Liver (tissue), 9 donors: ENCODE measurements around the gene DHRS1. TPM values are rescaled to one million over a fixed set of nuclear protein-coding genes. Genes with fewer than 3 reads are reported as not detected.

Experiments
- DNase-seq: peaks from one replicate; pipeline ENCODE4 v3.0.0-alpha.2; 2017; ENCODE audit warnings: low spot score
- H3K27ac ChIP-seq, 2 donors: one replicate each; pipeline ENCODE4 v1.7.0; 2013; ENCODE audit warnings: inconsistent platforms in 2 of 2, low read length in 2 of 2, control low read depth in 1 of 2, low read depth in 1 of 2, mild to moderate bottlenecking in 1 of 2
- H3K27me3 ChIP-seq, 4 donors: one replicate each; pipeline versions ENCODE4 v1.6.1 to v1.7.0; 2013; ENCODE audit warnings: low read length in 3 of 4, inconsistent platforms in 1 of 4, mild to moderate bottlenecking in 1 of 4, moderate library complexity in 1 of 4; ENCODE audit not compliant: control insufficient read depth in 4 of 4, insufficient read depth in 4 of 4
- H3K36me3 ChIP-seq, 4 donors: one replicate each; pipeline versions ENCODE4 v1.6.1 to v1.7.0; 2013; ENCODE audit warnings: low read length in 3 of 4, mild to moderate bottlenecking in 3 of 4, low read depth in 1 of 4, moderate library complexity in 1 of 4; ENCODE audit not compliant: control insufficient read depth in 4 of 4, insufficient read depth in 3 of 4
- H3K4me1 ChIP-seq, 4 donors: one replicate each; pipeline versions ENCODE4 v1.6.1 to v1.7.0; 2013; ENCODE audit warnings: low read length in 3 of 4, mild to moderate bottlenecking in 3 of 4, moderate library complexity in 1 of 4; ENCODE audit not compliant: control insufficient read depth in 4 of 4, insufficient read depth in 4 of 4
- H3K4me3 ChIP-seq, 3 donors: one replicate each; pipeline versions ENCODE4 v1.6.1 to v1.7.0; 2013; ENCODE audit warnings: low read length in 3 of 3, control low read depth in 1 of 3, low read depth in 1 of 3, mild to moderate bottlenecking in 1 of 3
- H3K9ac ChIP-seq, 2 donors: one replicate each; pipeline ENCODE4 v1.7.0; 2013; ENCODE audit warnings: low read length in 2 of 2, mild to moderate bottlenecking in 2 of 2, moderate library complexity in 2 of 2, control low read depth in 1 of 2, low read depth in 1 of 2
- H3K9me3 ChIP-seq, 4 donors: one replicate each; pipeline versions ENCODE4 v1.6.1 to v1.7.0; 2013; ENCODE audit warnings: low read length in 3 of 4; ENCODE audit not compliant: control insufficient read depth in 4 of 4
- EGR1 ChIP-seq, 2 donors: IDR thresholded peaks; 2 replicates each; pipeline ENCODE4 v1.6.1; 2016 to 2018; ENCODE audit warnings: antibody characterized with exemption in 2 of 2, low read depth in 2 of 2
- FOXA1 ChIP-seq: IDR thresholded peaks from 2 replicates; pipeline ENCODE4 v1.6.1; 2016; ENCODE audit warnings: antibody characterized with exemption
- FOXA2 ChIP-seq: IDR thresholded peaks from 2 replicates; pipeline ENCODE4 v1.6.1; 2016; ENCODE audit warnings: antibody characterized with exemption
- GABPA ChIP-seq, 2 donors: IDR thresholded peaks in 1 of 2; conservative IDR thresholded peaks in 1 of 2; 2 replicates each; pipeline ENCODE4 v1.6.1; 2016; ENCODE audit warnings: antibody characterized with exemption in 2 of 2, mild to moderate bottlenecking in 1 of 2, moderate library complexity in 1 of 2
- HNF4A ChIP-seq, 2 donors: conservative IDR thresholded peaks; 2 replicates each; pipeline ENCODE4 v1.6.1; 2016; ENCODE audit warnings: antibody characterized with exemption in 2 of 2, mild to moderate bottlenecking in 2 of 2
- HNF4G ChIP-seq: IDR thresholded peaks from 2 replicates; pipeline ENCODE4 v1.6.1; 2016; ENCODE audit warnings: antibody characterized with exemption
- JUND ChIP-seq, 2 donors: IDR thresholded peaks; 2 replicates each; pipeline ENCODE4 v1.6.1; 2016; ENCODE audit warnings: antibody characterized with exemption in 2 of 2
- MAX ChIP-seq: IDR thresholded peaks from 2 replicates; pipeline ENCODE4 v1.6.1; 2016; ENCODE audit warnings: antibody characterized with exemption
- NR2F2 ChIP-seq: IDR thresholded peaks from 2 replicates; pipeline ENCODE4 v1.6.1; 2016; ENCODE audit warnings: antibody characterized with exemption
- RAD21 ChIP-seq, 2 donors: IDR thresholded peaks; 2 replicates each; pipeline ENCODE4 v1.6.1; 2016; ENCODE audit warnings: antibody characterized with exemption in 2 of 2, mild to moderate bottlenecking in 2 of 2
- RXRA ChIP-seq, 2 donors: IDR thresholded peaks; 2 replicates each; pipeline ENCODE4 v1.6.1; 2017 to 2018; ENCODE audit warnings: antibody characterized with exemption in 2 of 2, mild to moderate bottlenecking in 1 of 2
- SP1 ChIP-seq: IDR thresholded peaks from 2 replicates; pipeline ENCODE4 v1.6.1; 2018; ENCODE audit warnings: antibody characterized with exemption, mild to moderate bottlenecking
- TAF1 ChIP-seq: conservative IDR thresholded peaks from 2 replicates; pipeline ENCODE4 v1.6.1; 2016; ENCODE audit warnings: antibody characterized with exemption, mild to moderate bottlenecking
- YY1 ChIP-seq: IDR thresholded peaks from 2 replicates; pipeline ENCODE4 v1.6.1; 2016; ENCODE audit warnings: antibody characterized with exemption, mild to moderate bottlenecking
- ZBTB33 ChIP-seq: IDR thresholded peaks from 2 replicates; pipeline ENCODE4 v1.6.1; 2016; ENCODE audit warnings: antibody characterized with exemption
- WGBS: extraction: QIAGEN DNeasy Blood & Tissue Kit; methylation state at CpG from one replicate; pipeline ENCODE4 v1.1.7; 2013; 5-methylcytosine and 5-hydroxymethylcytosine counted together
- polyA plus RNA-seq, 2 donors: library from polyadenylated mRNA; stranded (reverse) in 1 of 2; unstranded in 1 of 2; fragments of 200-250 nt in 1 of 2; fragments of >200 nt in 1 of 2; fragmentation: Nextera tagmentation in 1 of 2; extraction: Ambion mirVana in 1 of 2; gene quantifications; one replicate each; pipeline versions ENCODE4 v1.2.1 to v1.2.3, GENCODE V29; 2013 to 2015
- total RNA-seq, 2 donors: library from RNA; depleted of rRNA; stranded (reverse); fragments of >200 nt; gene quantifications; one replicate each; pipeline ENCODE4 v1.2.3, GENCODE V29; 2014
- TF ChIP-seq, protein P1 (sequence below): IDR thresholded peaks from 2 replicates; pipeline ENCODE4 v1.6.1; 2016; ENCODE audit warnings: antibody characterized with exemption
- TF ChIP-seq, protein P2 (sequence below): IDR thresholded peaks from 2 replicates; pipeline ENCODE4 v1.6.1; 2016; ENCODE audit warnings: antibody characterized with exemption, mild to moderate bottlenecking
- TF ChIP-seq, protein P3 (sequence below): fragments of 150-350 bp; IDR thresholded peaks from 2 replicates; pipeline ENCODE4 v1.5.1; 2017; ENCODE audit warnings: improper control_type of control experiment, low read depth, low read length; ENCODE audit not compliant: missing input control
- donor health status: healthy.
- donor health status: healthy.
- donor health status: healthy.
- donor health status: healthy.
- donor health status: healthy.

DHRS1 gene
- total and polyA plus RNA-seq, 4 donors = 30.3 to 84.9 (median 50.2) TPM

DNA sequence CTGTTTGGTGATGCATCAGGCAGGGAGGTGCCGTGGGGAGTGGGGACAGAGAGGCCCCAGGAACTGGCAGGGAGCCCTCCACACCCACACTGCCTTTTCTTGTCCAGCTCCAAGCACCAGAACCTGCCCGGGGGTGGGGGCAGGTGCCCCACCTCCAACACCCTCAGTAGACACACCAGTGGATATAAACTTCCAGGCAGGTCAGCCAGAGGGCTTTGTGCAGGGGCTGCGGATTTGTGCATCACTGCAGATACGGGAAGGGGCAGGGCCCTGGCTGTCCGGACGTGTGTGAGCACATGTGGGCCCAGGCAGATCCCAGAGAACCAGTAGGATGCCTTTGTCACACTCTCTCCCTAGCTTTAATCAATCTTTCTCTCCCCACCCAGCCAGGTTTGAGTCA is 35.3 kb downstream of the DHRS1 start:
- DNase-seq = no peak
- TF ChIP-seq HNF4G (no peak), JUND (IDR thresholded peaks at IDR 0.05) (no peak), NR2F2 (no peak), ZBTB33 (no peak), RAD21 (IDR thresholded peaks at IDR 0.05) (no peak), EGR1 (IDR thresholded peaks at IDR 0.05; ENCODE audit: low read depth in 2 of 2) (no peak), YY1 (no peak), FOXA1 (no peak), HNF4A (conservative IDR thresholded peaks at IDR 0.05) (no peak), TAF1 (no peak), FOXA2 (no peak), RXRA (IDR thresholded peaks at IDR 0.05) (no peak), GABPA (IDR thresholded peaks at IDR 0.05 in 1 of 2, conservative IDR thresholded peaks at IDR 0.05 in 1 of 2) (no peak), MAX (no peak), SP1 (no peak)
- TF ChIP-seq, protein P1, sequence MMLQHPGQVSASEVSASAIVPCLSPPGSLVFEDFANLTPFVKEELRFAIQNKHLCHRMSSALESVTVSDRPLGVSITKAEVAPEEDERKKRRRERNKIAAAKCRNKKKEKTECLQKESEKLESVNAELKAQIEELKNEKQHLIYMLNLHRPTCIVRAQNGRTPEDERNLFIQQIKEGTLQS = no peak
- TF ChIP-seq, protein P2, sequence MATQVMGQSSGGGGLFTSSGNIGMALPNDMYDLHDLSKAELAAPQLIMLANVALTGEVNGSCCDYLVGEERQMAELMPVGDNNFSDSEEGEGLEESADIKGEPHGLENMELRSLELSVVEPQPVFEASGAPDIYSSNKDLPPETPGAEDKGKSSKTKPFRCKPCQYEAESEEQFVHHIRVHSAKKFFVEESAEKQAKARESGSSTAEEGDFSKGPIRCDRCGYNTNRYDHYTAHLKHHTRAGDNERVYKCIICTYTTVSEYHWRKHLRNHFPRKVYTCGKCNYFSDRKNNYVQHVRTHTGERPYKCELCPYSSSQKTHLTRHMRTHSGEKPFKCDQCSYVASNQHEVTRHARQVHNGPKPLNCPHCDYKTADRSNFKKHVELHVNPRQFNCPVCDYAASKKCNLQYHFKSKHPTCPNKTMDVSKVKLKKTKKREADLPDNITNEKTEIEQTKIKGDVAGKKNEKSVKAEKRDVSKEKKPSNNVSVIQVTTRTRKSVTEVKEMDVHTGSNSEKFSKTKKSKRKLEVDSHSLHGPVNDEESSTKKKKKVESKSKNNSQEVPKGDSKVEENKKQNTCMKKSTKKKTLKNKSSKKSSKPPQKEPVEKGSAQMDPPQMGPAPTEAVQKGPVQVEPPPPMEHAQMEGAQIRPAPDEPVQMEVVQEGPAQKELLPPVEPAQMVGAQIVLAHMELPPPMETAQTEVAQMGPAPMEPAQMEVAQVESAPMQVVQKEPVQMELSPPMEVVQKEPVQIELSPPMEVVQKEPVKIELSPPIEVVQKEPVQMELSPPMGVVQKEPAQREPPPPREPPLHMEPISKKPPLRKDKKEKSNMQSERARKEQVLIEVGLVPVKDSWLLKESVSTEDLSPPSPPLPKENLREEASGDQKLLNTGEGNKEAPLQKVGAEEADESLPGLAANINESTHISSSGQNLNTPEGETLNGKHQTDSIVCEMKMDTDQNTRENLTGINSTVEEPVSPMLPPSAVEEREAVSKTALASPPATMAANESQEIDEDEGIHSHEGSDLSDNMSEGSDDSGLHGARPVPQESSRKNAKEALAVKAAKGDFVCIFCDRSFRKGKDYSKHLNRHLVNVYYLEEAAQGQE = no peak
- TF ChIP-seq, protein P3, sequence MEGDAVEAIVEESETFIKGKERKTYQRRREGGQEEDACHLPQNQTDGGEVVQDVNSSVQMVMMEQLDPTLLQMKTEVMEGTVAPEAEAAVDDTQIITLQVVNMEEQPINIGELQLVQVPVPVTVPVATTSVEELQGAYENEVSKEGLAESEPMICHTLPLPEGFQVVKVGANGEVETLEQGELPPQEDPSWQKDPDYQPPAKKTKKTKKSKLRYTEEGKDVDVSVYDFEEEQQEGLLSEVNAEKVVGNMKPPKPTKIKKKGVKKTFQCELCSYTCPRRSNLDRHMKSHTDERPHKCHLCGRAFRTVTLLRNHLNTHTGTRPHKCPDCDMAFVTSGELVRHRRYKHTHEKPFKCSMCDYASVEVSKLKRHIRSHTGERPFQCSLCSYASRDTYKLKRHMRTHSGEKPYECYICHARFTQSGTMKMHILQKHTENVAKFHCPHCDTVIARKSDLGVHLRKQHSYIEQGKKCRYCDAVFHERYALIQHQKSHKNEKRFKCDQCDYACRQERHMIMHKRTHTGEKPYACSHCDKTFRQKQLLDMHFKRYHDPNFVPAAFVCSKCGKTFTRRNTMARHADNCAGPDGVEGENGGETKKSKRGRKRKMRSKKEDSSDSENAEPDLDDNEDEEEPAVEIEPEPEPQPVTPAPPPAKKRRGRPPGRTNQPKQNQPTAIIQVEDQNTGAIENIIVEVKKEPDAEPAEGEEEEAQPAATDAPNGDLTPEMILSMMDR = no peak
- Histone ChIP-seq H3K9me3 (no peaks in the 10 kb centered on the region), H3K27ac (no peak overlapping the region), H3K4me1 (no peaks in the 10 kb centered on the region), H3K9ac (no peak overlapping the region), H3K4me3 (no peak overlapping the region), H3K27me3 (no peaks in the 10 kb centered on the region), H3K36me3 (peaks cover 0 to 40% (median 10%) of the 10 kb centered on the region in 4 donors)
- 94% methylated on average over 6 of the region's 6 CpGs for WGBS
